ENCODE data around the gene SLC23A2.
"Not testable (repeated sequence)": the region's sequence is repeated elsewhere in the genome, so short reads cannot be mapped to it uniquely, and the experiment has no call there.

The SLC23A2 gene

DNA sequence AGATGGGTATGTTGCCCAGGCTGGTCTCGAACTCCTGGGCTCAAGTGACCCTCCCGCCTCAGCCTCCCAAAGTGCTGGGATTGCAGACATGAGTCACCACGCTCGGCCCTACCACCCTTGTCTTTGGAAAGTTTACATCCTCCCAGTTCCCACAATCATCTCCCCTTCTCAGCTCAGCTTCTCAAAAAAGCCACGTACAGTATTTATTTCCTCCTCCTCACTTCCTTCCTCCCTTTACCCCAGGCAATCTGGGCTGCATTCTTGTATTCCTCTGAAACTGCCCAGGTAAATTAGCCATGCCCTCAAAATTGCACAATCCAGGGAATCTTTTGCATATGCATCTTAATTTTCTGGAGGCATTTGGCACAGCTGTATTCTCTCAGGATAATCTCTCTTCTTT lies 7.4 kb upstream of the SLC23A2 start:
- no peak for DNase-seq (ENCODE audit: low read depth)

DNA sequence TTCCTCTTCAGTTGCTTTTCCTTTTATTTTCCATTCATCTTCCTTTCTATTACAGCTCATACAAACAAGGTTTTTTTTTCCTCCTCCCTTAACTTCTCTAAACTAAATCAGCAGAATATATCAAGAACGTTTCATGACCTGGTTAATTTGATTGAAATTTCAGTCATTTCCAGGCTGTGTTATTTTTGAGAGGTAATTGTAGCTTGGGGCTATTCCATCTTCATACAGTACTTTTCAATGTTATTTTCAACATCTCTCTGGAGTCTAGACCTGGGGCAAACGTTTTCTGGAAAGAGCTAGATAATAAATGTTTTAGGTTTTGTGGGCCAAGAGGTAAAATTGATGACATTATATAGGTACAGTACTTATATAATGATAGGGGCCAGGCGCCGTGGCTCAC lies 4.0 kb upstream of the SLC23A2 start:
- DNase-seq (ENCODE audit: low read depth): no peak

DNA sequence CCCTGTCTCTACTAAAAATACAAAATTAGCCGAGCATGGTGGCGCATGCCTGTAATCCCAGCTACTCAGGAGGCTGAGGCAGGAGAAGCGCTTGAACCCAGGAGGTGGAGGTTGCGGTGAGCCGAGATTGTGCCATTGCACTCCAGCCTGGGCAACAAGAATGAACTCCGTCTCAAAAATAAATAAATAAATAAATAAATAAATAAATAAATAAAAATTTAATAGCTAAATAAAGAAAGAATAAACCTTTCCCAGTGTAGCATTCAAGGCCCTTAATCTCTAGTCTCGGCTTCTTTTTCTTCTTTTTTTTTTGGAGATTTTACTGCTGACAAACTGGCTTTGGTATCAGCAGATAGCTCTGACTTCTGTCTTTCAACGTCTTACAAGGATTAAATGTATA lies 3.5 kb upstream of the SLC23A2 start:
- not testable (repeated sequence) for DNase-seq (ENCODE audit: low read depth)

DNA sequence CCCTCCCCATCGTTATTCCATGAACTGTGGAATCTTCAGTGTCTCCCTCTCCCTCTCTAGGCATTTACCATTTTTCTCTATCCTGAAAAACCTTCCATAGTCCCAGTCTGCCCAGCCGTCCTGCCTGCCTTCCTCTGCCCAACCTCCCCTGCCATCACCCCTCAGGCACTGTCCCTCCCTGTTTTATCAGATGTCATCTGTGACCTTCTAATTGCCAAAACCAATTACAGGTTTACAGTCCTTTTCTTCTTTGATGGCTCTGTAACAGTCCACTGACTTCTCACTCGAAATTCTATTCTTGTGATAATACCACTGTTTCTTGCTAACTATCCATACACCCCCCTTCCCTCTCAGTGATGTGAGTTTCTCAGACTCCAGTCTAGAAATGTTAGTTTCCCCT lies 2.3 kb upstream of the SLC23A2 start:
- DNase-seq (ENCODE audit: low read depth): no peak

DNA sequence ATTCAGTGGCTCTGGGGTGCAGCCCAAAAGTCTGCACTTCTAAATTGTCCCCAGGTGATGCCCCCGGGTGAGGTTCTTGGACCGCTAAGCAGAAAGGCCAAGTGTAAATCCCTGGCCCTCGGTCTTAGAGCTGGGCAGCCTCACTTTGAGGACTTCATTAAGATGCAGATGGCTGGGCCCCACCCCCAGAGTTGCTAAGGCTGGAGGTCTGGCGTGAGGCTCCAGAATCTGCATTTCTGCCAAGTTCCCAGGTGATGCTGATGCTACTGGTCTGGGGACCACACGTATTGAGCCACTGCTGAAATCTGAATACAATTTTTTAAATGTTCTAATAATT lies 735 bp upstream of the SLC23A2 start:
- DNase-seq (ENCODE audit: low read depth): no peak

DNA sequence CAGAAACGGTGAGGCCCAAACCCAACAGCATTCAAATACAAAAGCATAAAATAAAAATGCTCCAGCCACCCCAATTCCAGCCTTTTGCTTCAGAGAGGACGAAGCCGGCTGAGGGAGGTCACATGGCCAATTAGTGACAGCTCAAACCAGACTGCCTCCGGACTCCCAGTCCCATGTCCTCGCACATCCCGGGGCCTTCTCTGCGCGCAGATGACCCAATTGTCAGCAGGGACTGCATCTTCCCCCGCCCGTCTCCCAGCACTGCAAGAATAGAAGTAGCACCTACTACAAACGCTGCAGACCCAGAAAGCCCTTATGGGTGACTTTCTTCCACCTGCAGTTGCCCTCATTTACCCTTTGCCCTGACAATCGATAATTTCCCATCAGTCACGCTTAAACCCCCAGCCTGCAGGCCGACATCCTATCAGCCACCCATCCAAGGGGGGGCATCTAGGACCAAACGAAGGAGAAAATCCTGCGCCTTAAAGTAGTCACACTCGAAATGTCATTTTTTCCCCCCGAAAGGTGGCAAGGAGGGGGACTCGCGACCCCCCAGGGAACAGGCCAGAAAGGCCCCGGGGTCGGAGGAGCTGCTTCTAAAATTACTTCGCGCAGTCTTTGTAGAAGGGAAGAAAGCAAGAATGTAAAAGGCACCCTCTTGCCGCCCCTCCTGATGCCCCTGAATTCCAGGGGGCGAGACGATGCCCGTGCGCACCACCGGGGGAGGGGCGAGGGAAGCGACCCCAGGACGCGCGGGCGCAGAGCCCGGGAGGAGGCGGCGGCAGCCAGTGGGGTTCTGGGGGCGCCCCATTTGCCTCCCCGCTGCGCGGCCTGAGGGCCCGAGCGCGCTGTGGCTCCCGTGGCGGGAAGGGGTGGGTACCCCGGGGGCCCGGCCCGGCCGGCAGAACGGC lies 792 bp downstream of the SLC23A2 start:
- DNase-seq (ENCODE audit: low read depth): no peak

DNA sequence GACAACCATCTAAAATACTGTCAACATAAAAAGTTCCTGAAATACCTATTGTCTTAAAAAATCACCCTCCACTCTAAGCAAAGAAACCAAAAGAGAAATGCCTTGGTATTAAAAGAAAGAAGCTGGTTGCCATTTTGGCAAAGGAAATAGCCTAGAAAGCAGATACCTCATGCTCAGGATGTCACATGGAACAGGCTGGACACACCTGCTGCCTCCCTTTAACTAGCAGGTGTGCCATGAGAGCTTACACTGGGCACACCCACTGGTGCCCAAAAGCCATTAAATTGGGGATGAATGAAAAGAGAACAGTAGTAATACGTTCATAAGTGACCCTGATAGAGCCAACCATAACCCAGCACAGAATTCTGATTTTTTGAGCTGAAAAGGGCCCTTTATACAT lies 1.5 kb downstream of the SLC23A2 start:
- no peak for DNase-seq (ENCODE audit: low read depth)

DNA sequence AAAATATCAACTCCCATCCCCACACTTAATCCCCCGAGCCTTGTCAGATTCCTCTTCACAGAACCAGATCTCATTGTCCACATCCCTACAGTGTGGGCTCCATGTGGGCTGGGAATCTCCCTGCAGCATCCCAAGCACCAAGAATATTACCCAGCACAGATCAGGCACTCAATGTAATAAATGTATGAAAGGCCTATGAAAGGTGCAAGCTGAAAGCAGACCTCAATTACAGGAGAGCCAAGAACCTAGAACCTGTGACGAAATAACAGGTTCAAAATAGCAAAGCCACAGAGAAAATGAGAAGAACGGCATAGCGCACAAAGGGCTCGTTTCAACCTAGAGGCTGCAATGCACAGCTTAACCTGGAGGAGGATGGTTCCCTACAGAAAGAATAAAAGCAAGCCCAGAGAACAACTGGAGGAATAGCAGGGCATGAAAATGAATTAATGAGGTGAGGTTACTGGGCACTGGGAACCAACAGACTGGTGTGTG lies 3.1 kb downstream of the SLC23A2 start:
- DNase-seq (ENCODE audit: low read depth): no peak

DNA sequence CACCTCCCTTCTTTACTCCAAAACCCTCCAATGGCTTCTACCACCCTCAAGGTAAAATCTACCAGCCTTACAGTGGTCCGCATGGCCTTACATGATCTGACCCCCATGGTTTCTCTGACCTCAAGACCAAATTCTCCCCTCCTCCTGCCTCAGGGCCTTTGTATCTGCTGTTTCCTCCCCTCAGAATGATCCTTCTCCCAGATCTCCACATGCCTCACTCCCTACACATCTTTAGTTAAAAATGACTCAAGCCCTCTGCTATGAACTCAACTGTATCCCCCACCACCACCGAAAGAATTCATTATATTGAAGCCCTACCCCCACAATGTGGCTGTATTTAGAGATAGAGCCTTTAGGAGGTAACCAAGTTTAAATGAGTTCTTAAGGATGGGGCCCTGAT lies 4.1 kb downstream of the SLC23A2 start:
- no peak for DNase-seq (ENCODE audit: low read depth)

DNA sequence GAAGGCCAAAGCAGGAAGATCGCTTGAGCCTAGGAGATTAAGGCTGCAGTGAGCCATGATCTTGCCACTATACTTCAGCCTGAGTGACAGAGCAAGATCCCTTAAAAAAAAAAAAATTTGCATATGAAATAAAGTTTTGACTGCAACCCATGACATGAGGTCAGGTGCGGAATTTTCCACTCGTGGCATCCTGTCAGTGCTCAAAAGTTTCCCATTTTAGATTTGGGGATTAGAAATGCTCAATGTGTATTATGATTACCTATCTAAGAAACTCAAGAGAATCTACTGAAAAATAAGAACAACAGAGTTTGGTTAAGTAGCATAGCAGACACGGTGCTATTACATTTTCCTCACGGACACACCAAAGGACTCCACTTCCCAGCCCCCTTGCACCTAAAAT lies 11.7 kb downstream of the SLC23A2 start:
- DNase-seq (ENCODE audit: low read depth): no peak

DNA sequence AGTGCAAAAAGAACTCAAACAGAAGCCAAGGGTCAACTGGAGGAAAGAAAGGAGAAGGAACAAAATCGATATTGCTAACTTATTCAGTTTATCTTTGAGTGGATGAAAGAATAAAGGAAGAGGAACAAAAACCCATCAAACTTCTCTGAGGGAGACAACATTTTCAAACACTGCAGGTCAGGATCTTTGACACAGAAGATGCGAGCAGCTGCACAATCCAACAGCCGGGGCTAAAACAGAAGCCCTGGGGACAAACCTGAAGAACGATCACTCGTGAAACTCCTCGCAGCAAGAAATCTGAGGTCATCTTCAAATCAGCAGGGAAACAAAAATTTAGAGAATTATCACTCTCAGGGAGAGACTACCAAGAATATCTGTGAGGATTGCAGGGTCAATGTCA lies 14.2 kb downstream of the SLC23A2 start:
- no peak for DNase-seq (ENCODE audit: low read depth)

DNA sequence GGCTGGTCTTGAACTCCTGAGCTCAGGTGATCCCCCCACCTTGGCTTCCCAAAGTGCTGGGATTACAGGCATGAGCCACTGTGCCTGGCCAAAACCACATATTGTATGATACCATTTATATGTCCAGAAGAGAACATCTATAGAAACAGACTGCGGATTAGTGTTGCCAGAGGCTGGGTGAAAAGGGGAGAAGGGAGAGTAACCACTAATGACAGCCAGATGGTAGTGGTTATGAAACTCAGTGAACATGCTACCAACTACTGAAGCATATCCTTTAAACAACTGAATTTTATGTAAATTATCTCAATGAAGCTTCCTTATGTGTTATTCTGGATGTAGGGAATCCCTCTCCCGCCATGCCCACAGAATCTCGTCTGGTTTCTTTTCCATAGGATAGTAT lies 15.7 kb downstream of the SLC23A2 start:
- DNase-seq (ENCODE audit: low read depth): no peak

DNA sequence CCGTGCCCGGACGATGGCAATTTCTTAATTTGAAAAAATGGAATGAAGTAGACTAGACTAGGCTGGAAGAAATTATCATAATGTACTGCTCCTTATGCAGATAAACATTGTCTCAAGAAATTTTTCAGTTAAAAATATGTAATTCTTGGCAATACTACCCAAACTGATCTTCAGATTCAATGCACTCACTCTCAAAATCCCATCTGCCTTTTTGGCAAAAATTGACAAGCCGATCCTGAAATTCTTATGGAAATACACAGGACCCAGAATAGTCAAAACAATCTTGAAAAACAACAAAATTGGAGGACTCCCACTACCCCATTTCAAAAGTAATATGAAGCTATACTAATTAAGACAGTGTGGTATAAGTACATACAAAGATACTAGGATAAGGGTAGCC lies 19.0 kb downstream of the SLC23A2 start:
- DNase-seq (ENCODE audit: low read depth): no peak

DNA sequence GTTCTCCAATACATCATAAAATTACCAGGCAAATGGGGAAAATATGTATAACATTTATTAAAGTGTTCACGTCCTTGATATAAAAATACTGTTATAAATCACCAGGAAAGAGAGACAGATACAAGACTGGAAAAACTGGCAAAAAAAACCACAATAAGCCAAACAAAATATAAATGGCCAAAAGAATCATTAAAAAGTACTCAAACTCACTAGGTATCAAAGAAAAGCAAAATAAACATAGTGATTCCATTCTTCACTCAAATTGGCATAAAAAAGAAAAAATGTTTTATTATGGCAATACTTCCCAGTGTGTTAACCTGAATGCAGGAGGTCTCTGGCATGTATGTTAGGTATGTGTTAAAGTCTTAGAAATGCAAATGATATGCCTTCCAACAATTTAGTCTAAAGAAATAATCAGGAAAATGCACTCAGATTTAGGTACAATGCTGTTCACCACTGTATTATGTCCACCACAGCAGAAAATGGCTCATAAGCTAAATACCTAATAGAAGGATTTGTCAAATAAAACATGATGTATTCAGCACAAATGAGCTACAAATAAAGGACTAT lies 21.4 kb downstream of the SLC23A2 start:
- DNase-seq (ENCODE audit: low read depth): no peak

DNA sequence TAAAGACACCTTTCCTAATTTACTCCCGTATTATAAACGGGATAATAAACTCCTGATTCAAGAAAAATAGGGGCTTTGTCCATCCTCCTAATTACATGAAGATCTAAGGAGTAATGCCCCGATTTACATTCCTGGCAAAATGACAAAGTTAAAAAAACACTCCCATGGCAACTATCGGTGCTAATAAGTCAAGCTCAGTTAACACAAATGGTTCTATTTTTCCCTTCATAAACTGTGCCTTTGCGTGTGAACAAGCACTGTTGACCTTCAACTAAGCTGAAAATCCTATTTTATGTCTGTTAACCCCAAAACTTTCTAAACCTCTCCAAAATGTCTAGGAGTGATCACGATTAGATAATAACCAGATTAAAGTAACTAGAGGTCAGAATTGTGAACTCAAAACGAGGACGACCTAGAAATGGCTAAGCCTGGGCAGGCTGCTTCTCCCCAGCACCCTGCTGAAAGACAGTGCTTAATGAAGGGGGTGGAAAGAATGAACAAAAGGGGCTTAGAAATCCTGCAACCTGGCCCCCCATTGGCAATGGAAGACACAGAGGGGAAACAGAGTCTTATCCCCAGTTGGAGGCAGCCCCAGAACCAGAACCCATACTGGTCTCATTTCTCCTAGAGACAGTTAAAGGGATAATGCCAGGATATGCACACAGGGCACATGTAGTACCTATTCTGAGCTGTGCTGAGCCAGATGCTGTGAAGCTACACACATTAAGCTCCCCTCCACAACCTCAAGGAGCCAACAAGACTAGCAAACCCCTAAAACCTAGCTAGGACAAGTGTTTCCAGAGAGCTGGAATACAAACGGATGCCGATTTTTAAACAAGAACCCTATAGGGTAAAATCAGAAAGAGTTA lies 23.0 kb downstream of the SLC23A2 start:
- no peak for DNase-seq (ENCODE audit: low read depth)

DNA sequence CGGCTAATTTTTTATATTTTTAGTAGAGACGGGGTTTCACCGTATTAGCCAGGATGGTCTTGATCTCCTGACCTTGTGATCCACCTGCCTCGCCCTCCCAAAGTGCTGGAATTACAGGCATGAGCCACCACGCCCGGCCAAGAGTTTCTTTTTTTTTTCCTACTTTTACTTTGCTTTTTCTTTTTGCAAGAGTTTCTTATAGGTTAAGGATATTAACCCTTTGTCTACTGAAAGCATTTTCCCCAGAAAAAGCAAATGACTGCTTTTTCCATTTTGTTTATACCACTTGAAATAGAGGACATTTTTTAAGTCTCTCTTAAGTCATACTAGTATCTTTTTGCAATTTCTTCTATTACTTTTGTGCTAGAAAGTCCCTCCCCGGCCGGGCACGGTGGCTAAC lies 25.3 kb downstream of the SLC23A2 start:
- not testable (repeated sequence) for DNase-seq (ENCODE audit: low read depth)

DNA sequence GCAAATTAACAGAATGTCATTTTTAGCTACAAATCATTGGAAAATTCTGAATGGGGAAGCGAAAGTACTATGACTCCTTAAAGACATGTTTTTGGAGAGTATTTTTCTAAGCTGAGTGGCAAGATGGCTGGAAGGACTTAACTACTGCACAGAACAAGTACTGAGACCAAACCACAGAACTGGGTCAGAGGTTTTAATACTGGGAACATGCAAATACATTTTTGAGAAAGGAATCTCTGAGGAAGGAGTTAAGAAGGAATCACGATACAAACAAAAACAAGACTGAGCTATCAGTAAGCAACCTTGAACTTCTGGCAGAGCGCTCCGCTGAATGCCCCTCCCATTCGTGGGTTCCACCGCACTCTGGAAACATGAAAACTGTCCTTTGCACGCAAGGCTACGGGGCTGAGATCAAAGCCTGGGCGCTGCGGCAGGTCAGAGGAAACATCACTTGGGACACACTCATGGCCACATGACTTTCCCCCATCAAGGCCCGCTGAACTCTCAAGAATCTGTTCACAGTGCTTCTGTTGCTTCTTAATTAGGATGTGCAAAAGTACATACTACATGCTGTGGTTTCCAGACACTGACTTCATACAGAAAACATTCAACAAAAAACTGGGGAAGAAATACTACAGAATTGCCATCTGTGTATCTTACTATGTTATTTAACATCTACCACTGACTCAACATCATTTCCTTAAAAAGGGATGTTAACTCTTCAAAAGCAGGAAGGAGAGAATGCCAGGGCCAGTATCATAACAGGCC lies 27.8 kb downstream of the SLC23A2 start:
- peak; percentile 62 for DNase-seq (ENCODE audit: low read depth)

DNA sequence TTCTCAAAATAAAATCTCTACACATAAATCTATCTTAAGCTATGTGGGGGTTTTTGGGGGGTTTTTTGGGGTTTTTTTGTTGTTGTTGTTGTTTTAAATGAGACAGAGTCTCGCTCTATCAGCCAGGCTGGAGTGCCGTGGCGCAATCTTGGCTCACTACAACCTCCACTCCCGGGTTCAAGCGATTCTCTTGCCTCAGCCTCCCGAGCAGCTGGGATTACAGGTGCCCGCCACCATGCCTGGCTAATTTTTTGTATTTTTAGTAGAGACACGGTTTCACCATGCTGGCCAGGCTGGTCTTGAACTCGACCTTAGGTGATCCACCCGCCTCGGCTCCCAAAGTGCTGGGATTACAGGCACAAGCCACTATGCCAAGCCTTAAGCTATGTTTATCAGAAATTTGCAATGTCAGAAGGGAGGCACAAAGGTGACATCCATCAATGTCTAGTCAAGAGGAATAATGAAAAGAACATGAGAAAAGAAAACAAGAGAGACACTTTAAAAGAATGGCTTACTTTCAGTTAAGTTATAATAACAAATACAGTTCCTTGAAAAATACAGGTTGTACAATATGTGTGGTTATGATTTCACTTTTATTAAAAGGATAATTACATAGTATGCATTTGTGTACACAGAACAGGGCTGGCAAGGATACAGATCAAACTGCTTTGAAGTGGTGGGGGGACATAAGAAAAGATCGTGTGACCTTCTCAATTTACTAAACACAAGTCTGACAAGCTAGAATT lies 28.6 kb downstream of the SLC23A2 start:
- no peak for DNase-seq (ENCODE audit: low read depth)

DNA sequence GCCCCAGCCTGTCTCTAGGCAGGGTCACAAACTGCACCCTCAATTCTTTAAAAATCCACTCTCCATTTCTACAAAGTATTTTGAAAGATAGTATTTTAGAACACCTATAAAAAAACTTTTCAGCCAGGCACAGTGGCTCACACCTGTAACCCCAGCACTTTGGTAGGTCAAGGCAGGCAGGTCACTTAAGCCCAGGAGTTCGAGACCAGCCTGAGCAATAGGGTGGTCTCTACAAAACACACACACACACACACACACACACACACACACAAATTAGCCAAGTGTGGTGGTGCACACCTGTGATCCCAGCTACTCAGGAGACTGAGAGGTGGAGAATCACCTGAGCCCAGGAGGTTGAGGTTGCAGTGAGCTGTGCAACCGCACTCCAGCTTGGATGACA lies 30.2 kb downstream of the SLC23A2 start:
- no peak for DNase-seq (ENCODE audit: low read depth)

DNA sequence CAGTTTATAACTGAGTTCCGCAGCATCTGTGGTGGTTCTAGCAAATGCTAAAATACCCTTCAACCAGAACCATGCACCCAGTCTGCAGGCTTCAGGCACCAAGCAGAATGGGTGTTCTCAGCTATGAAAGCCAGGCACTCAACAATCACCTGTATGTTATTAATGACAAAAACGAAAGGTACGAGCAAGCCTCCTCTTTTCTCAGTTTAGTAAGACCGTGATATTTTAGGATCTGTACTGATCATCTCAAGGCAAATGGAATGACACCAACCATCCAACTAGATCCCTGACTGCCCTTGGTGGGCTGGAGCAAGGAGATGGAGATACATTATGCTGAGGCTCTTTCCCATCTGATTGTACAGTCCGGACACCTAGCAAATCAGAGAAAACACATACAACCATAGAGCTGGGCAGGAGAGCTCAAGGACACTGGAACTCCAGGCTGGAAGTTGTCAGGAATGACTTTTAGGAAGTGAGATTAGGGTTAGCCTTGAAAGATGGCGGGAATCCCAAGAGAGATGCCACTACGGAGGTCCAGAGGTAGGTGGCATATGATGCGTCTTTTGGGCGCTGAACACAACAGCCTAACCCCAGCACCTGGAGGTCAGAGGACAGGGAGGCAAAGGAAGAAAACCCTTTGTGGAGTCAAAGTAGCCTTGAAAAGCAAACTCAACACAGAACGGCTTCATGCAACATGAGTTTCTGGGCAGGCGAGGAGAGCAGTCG lies 33.4 kb downstream of the SLC23A2 start:
- no peak for DNase-seq (ENCODE audit: low read depth)
